ENCODE results near the gene KLHDC2.
"Not testable (repeated sequence)": the region's sequence is repeated elsewhere in the genome, so short reads cannot be mapped to it uniquely, and the experiment has no call there.

- TF ChIP-seq CTCF (IDR thresholded peaks at IDR 0.05; ENCODE audit: low read depth, low read length, poor library complexity, severe bottlenecking); EZH2phosphoT487 (IDR thresholded peaks at IDR 0.05; ENCODE audit: borderline replicate concordance, low read length): not testable (repeated sequence)
Observed at GRCh38 chr14:49816118-49816517, 48.2 kb downstream of the KLHDC2 start.

Data from DOHH2 (cell line).